SK-N-SH (cell line): ENCODE data around the gene ITFG1. TPM values are rescaled to one million over a fixed set of nuclear protein-coding genes. Genes with fewer than 3 reads are reported as not detected.

ENCODE experiments used
- CTCF ChIA-PET: fragments of 300-600, 350-600 bp; formaldehyde crosslinking; extraction: SDS; loops from one replicate; lab custom pipeline; 2021; lab: Yijun Ruan, JAX
- POLR2A ChIA-PET: fragments of 350-600 bp; sonication (Branson Sonifier 250); formaldehyde crosslinking; extraction: SDS; loops from one replicate; lab custom pipeline; 2020; ENCODE audit warnings: antibody characterized with exemption, inconsistent platforms; lab: Yijun Ruan, JAX
- DNase-seq: peaks from one replicate; pipeline ENCODE4 v3.0.0; 2012
- H2AFZ ChIP-seq: fragments of 200-600 bp; sonication (generic); 2 replicates; pipeline ENCODE4 v1.8.1; 2016; ENCODE audit warnings: antibody characterized with exemption, mild to moderate bottlenecking, low read depth
- H3F3A ChIP-seq: fragments of 200-600 bp; sonication (generic); replicated peaks from 2 replicates; pipeline ENCODE3; 2016; ENCODE audit warnings: antibody characterized with exemption, mild to moderate bottlenecking; ENCODE audit not compliant: insufficient read depth
- H3K27ac ChIP-seq, 2 experiments: fragments of 200-500 bp in 1 of 2; fragments of 200-600 bp in 1 of 2; sonication (Bioruptor generic) in 1 of 2; sonication (generic), shearing (Covaris generic) in 1 of 2; 2 replicates each; pipeline versions ENCODE4 v1.5.1 to v1.6.1; 2014 to 2016; ENCODE audit warnings: low read depth in 2 of 2, inconsistent platforms in 1 of 2, low read length in 1 of 2, mild to moderate bottlenecking in 1 of 2, mixed read lengths in 1 of 2
- H3K27me3 ChIP-seq: fragments of 200-600 bp; sonication (generic), shearing (Covaris generic); 2 replicates; pipeline ENCODE4 v1.6.1; 2016; ENCODE audit warnings: mixed run types; ENCODE audit not compliant: insufficient read depth
- H3K36me3 ChIP-seq, 2 experiments: fragments of 200-500 bp in 1 of 2; fragments of 200-600 bp in 1 of 2; sonication (Bioruptor generic) in 1 of 2; sonication (generic) in 1 of 2; replicated peaks in 1 of 2; 2 replicates each; pipeline versions ENCODE3 to v1.5.1; 2014 to 2016; ENCODE audit warnings: low read length in 1 of 2, mild to moderate bottlenecking in 1 of 2; ENCODE audit not compliant: insufficient read depth in 2 of 2, control insufficient read depth in 1 of 2
- H3K4me1 ChIP-seq, 2 experiments: fragments of 200-500 bp in 1 of 2; fragments of 200-600 bp in 1 of 2; sonication (Bioruptor generic) in 1 of 2; sonication (generic), shearing (Covaris generic) in 1 of 2; 2 replicates each; pipeline versions ENCODE4 v1.5.1 to v1.6.1; 2014 to 2016; ENCODE audit warnings: low read depth in 1 of 2, low read length in 1 of 2, mixed run types in 1 of 2; ENCODE audit not compliant: insufficient read depth in 2 of 2, control insufficient read depth in 1 of 2
- H3K4me2 ChIP-seq: fragments of 200-600 bp; sonication (generic), shearing (Covaris generic); 2 replicates; pipeline ENCODE4 v1.6.1; 2017; ENCODE audit warnings: mixed run types
- H3K4me3 ChIP-seq, 2 experiments: fragments of 200-500 bp in 1 of 2; fragments of 200-600 bp in 1 of 2; sonication (Bioruptor generic) in 1 of 2; sonication (generic), shearing (Covaris generic) in 1 of 2; 2 replicates each; pipeline versions ENCODE4 v1.5.1 to v1.8.1; 2014 to 2016; ENCODE audit warnings: low read depth in 2 of 2, inconsistent platforms in 1 of 2, low read length in 1 of 2, mild to moderate bottlenecking in 1 of 2, mixed read lengths in 1 of 2, moderate library complexity in 1 of 2
- H3K79me2 ChIP-seq: fragments of 200-600 bp; sonication (generic); 2 replicates; pipeline ENCODE4 v1.8.1; 2017; ENCODE audit warnings: mild to moderate bottlenecking; ENCODE audit not compliant: insufficient read depth
- H3K9ac ChIP-seq: fragments of 200-600 bp; sonication (generic); 2 replicates; pipeline ENCODE4 v1.6.1; 2017; ENCODE audit warnings: mixed run types
- H3K9me2 ChIP-seq: fragments of 200-600 bp; sonication (generic); 2 replicates; pipeline ENCODE4 v1.6.1; 2017; ENCODE audit warnings: mixed run types
- H3K9me3 ChIP-seq: fragments of 200-600 bp; sonication (generic); 2 replicates; pipeline ENCODE4 v1.6.1; 2017; ENCODE audit warnings: mixed run types, mild to moderate bottlenecking, moderate library complexity
- H4K20me1 ChIP-seq: fragments of 200-600 bp; sonication (generic); 2 replicates; pipeline ENCODE4 v1.6.1; 2017; ENCODE audit warnings: mild to moderate bottlenecking, mixed run types; ENCODE audit not compliant: insufficient read depth
- CTCF ChIP-seq: fragments of 200-600 bp; sonication (generic); IDR thresholded peaks from 2 replicates; pipeline ENCODE4 v1.6.1; 2017; ENCODE audit warnings: antibody characterized with exemption, mild to moderate bottlenecking, moderate library complexity
- MEF2A ChIP-seq: IDR thresholded peaks from 2 replicates; pipeline ENCODE4 v1.4.0; 2012; ENCODE audit warnings: low read depth, borderline replicate concordance
- NFIC ChIP-seq: IDR thresholded peaks from 2 replicates; pipeline ENCODE4 v1.4.0; 2012; ENCODE audit warnings: borderline replicate concordance
- RFX5 ChIP-seq: IDR thresholded peaks from 2 replicates; pipeline ENCODE4 v1.6.1; 2012; ENCODE audit warnings: mild to moderate bottlenecking, improper control_type of control experiment, low read length
- SMC3 ChIP-seq: IDR thresholded peaks from 2 replicates; pipeline ENCODE4 v1.6.1; 2012; ENCODE audit warnings: low read depth, low read length, improper control_type of control experiment
- TEAD4 ChIP-seq: IDR thresholded peaks from 2 replicates; pipeline ENCODE4 v1.4.0; 2012; ENCODE audit warnings: mild to moderate bottlenecking, borderline replicate concordance; ENCODE audit not compliant: insufficient read depth
- USF1 ChIP-seq: IDR thresholded peaks from 2 replicates; pipeline ENCODE4 v1.4.0; 2012; ENCODE audit warnings: low read depth, borderline replicate concordance
- YY1 ChIP-seq: IDR thresholded peaks from 2 replicates; pipeline ENCODE4 v1.4.0; 2012; ENCODE audit warnings: low read depth, mild to moderate bottlenecking
- polyA plus RNA-seq, 3 experiments: library from polyadenylated mRNA; depleted of rRNA; stranded (reverse); fragments of >200 nt; gene quantifications; 2 replicates each; pipeline ENCODE4 v1.2.3, GENCODE V29; 2012
- TF ChIP-seq, protein P1 (sequence below): IDR thresholded peaks from 2 replicates; pipeline ENCODE4 v1.4.0; 2012; ENCODE audit warnings: low read depth, borderline replicate concordance
- TF ChIP-seq, protein P2 (sequence below): IDR thresholded peaks from 2 replicates; pipeline ENCODE4 v1.6.1; 2012; ENCODE audit warnings: mild to moderate bottlenecking, low read depth, low read length, moderate library complexity
- TF ChIP-seq, protein P3 (sequence below): fragments of 150-350 bp; IDR thresholded peaks from 2 replicates; pipeline ENCODE4 v1.6.1; 2017; ENCODE audit warnings: antibody characterized with exemption, low read length, low read depth, borderline replicate concordance

ITFG1 gene
- polyA plus RNA-seq, 1 of the 3 experiments (the other 2 are of a cell fraction), result 48.6 TPM

DNA sequence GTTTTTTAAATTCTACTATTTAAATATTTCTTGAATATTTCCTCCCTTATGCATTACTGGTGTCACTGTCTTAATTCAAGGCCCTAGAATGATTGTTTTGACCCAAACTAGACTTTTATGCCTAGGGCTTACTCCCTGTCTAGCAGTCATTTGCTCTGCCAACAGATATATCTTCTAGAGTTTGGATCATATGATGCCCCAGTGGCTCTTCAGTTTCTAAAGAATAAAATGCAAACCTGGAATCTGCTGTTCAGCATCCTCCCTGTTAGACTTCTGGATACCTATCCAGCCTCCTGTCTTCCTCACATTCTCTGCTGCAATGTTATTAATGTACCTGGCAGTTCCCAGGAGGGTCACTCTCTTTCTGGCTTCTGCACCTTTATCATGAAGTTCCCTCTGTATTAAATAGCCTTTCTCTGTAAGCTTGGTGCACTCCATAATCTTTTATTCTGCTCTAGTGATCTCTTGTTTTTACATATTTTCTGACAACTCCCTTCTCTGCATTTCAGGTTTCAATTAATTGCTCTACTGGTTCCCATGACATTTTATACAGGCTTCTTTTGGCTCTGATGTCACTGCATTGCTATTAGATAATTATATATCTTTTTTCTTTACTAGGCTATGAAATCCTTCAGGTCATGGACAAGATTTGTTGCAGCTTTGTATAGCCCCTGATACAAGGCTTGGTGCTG is 15.9 kb upstream of the ITFG1 start:
- no peak for DNase-seq
- Histone ChIP-seq H3K27me3 (no peaks in the 10 kb centered on the region), H3K9ac (no peak overlapping the region), H4K20me1 (no peaks in the 10 kb centered on the region), H2AFZ (no peak overlapping the region), H3K79me2 (peaks cover 30% of the 10 kb centered on the region), H3K4me1 (no peaks in the 10 kb centered on the region; a peak in 1 of 4 replicates), H3K9me3 (no peaks in the 10 kb centered on the region), H3K27ac (no peak overlapping the region), H3K36me3 (no peaks in the 10 kb centered on the region), H3F3A (no peaks in the 10 kb centered on the region), H3K4me2 (no peak overlapping the region), H3K4me3 (no peak overlapping the region), H3K9me2 (no peaks in the 10 kb centered on the region)
- ChIA-PET CTCF (interaction anchor here (1.3 kb wide), 1 partner anchor 600 kb away, joined by 3 read pairs; no protein-coding TSS in a partner anchor), POLR2A (no interaction called here)
- TF ChIP-seq MEF2A (no peak), NFIC (no peak), CTCF (no peak), TEAD4 (no peak), YY1 (no peak), RFX5 (no peak), SMC3 (no peak), USF1 (no peak)
- TF ChIP-seq, protein P1, sequence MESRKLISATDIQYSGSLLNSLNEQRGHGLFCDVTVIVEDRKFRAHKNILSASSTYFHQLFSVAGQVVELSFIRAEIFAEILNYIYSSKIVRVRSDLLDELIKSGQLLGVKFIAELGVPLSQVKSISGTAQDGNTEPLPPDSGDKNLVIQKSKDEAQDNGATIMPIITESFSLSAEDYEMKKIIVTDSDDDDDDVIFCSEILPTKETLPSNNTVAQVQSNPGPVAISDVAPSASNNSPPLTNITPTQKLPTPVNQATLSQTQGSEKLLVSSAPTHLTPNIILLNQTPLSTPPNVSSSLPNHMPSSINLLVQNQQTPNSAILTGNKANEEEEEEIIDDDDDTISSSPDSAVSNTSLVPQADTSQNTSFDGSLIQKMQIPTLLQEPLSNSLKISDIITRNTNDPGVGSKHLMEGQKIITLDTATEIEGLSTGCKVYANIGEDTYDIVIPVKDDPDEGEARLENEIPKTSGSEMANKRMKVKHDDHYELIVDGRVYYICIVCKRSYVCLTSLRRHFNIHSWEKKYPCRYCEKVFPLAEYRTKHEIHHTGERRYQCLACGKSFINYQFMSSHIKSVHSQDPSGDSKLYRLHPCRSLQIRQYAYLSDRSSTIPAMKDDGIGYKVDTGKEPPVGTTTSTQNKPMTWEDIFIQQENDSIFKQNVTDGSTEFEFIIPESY, result no peak
- TF ChIP-seq, protein P2, sequence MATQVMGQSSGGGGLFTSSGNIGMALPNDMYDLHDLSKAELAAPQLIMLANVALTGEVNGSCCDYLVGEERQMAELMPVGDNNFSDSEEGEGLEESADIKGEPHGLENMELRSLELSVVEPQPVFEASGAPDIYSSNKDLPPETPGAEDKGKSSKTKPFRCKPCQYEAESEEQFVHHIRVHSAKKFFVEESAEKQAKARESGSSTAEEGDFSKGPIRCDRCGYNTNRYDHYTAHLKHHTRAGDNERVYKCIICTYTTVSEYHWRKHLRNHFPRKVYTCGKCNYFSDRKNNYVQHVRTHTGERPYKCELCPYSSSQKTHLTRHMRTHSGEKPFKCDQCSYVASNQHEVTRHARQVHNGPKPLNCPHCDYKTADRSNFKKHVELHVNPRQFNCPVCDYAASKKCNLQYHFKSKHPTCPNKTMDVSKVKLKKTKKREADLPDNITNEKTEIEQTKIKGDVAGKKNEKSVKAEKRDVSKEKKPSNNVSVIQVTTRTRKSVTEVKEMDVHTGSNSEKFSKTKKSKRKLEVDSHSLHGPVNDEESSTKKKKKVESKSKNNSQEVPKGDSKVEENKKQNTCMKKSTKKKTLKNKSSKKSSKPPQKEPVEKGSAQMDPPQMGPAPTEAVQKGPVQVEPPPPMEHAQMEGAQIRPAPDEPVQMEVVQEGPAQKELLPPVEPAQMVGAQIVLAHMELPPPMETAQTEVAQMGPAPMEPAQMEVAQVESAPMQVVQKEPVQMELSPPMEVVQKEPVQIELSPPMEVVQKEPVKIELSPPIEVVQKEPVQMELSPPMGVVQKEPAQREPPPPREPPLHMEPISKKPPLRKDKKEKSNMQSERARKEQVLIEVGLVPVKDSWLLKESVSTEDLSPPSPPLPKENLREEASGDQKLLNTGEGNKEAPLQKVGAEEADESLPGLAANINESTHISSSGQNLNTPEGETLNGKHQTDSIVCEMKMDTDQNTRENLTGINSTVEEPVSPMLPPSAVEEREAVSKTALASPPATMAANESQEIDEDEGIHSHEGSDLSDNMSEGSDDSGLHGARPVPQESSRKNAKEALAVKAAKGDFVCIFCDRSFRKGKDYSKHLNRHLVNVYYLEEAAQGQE, result no peak
- TF ChIP-seq, protein P3, sequence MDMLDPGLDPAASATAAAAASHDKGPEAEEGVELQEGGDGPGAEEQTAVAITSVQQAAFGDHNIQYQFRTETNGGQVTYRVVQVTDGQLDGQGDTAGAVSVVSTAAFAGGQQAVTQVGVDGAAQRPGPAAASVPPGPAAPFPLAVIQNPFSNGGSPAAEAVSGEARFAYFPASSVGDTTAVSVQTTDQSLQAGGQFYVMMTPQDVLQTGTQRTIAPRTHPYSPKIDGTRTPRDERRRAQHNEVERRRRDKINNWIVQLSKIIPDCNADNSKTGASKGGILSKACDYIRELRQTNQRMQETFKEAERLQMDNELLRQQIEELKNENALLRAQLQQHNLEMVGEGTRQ, result no peak
